22Rv1 (cell line): ENCODE measurements around the gene STAG3.

Experiments used
- ZFX ChIP-seq: fragments of 450-650 bp; IDR thresholded peaks from 2 replicates; pipeline ENCODE4 v1.6.1; 2017; ENCODE audit warnings: antibody characterized with exemption, borderline replicate concordance
- TF ChIP-seq, protein P1 (sequence below): fragments of 450-650 bp; IDR thresholded peaks from 2 replicates; pipeline ENCODE4 v1.5.1; 2017; ENCODE audit warnings: mild to moderate bottlenecking

DNA sequence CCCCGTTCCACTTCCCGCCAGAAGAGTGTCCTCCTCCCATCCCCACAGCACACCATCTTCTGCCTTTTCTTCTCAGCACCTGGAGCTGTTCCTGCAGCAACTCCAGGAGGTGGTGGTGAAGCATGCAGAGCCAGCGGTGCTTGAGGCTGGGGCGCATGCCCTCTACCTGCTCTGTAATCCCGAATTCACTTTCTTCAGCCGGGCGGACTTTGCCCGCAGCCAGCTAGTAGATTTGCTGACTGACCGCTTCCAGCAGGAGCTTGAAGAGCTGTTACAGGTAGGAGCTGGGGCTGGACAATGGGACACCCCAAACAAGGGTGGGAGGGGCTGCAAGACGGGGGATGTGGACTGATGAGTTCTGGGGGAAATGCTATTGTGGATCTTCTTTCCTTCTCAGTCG is 23.0 kb downstream of the STAG3 start:
- TF ChIP-seq, protein P1, sequence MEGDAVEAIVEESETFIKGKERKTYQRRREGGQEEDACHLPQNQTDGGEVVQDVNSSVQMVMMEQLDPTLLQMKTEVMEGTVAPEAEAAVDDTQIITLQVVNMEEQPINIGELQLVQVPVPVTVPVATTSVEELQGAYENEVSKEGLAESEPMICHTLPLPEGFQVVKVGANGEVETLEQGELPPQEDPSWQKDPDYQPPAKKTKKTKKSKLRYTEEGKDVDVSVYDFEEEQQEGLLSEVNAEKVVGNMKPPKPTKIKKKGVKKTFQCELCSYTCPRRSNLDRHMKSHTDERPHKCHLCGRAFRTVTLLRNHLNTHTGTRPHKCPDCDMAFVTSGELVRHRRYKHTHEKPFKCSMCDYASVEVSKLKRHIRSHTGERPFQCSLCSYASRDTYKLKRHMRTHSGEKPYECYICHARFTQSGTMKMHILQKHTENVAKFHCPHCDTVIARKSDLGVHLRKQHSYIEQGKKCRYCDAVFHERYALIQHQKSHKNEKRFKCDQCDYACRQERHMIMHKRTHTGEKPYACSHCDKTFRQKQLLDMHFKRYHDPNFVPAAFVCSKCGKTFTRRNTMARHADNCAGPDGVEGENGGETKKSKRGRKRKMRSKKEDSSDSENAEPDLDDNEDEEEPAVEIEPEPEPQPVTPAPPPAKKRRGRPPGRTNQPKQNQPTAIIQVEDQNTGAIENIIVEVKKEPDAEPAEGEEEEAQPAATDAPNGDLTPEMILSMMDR = no peak
- TF ChIP-seq ZFX = no peak
